SK-N-SH (cell line): ENCODE results near the gene UBTF.

ENCODE experiments used
- CHD2 ChIP-seq: fragments of 150-350 bp; IDR thresholded peaks from 2 replicates; pipeline ENCODE4 v1.6.1; 2018; ENCODE audit warnings: low read length; ENCODE audit not compliant: partially characterized antibody
- GABPA ChIP-seq: IDR thresholded peaks from 2 replicates; pipeline ENCODE4 v1.4.0; 2012; ENCODE audit warnings: low read depth, mild to moderate bottlenecking
- MEF2A ChIP-seq: IDR thresholded peaks from 2 replicates; pipeline ENCODE4 v1.4.0; 2012; ENCODE audit warnings: low read depth, borderline replicate concordance
- MXI1 ChIP-seq: IDR thresholded peaks from 2 replicates; pipeline ENCODE4 v1.6.1; 2012; ENCODE audit warnings: mild to moderate bottlenecking, low read depth, low read length, improper control_type of control experiment
- NFIC ChIP-seq: IDR thresholded peaks from 2 replicates; pipeline ENCODE4 v1.4.0; 2012; ENCODE audit warnings: borderline replicate concordance
- POLR2AphosphoS5 ChIP-seq: IDR thresholded peaks from 2 replicates; pipeline ENCODE4 v1.6.1; 2012; ENCODE audit warnings: low read depth, low read length
- REST ChIP-seq: IDR thresholded peaks from 2 replicates; pipeline ENCODE4 v1.6.1; 2012; ENCODE audit warnings: mild to moderate bottlenecking, low read depth, low read length, moderate library complexity
- YY1 ChIP-seq: IDR thresholded peaks from 2 replicates; pipeline ENCODE4 v1.4.0; 2012; ENCODE audit warnings: low read depth, mild to moderate bottlenecking
- TF ChIP-seq, protein P1 (sequence below): fragments of 200-600 bp; sonication (generic); IDR thresholded peaks from 2 replicates; pipeline ENCODE4 v1.6.1; 2017; ENCODE audit warnings: antibody characterized with exemption, mild to moderate bottlenecking, moderate library complexity

DNA sequence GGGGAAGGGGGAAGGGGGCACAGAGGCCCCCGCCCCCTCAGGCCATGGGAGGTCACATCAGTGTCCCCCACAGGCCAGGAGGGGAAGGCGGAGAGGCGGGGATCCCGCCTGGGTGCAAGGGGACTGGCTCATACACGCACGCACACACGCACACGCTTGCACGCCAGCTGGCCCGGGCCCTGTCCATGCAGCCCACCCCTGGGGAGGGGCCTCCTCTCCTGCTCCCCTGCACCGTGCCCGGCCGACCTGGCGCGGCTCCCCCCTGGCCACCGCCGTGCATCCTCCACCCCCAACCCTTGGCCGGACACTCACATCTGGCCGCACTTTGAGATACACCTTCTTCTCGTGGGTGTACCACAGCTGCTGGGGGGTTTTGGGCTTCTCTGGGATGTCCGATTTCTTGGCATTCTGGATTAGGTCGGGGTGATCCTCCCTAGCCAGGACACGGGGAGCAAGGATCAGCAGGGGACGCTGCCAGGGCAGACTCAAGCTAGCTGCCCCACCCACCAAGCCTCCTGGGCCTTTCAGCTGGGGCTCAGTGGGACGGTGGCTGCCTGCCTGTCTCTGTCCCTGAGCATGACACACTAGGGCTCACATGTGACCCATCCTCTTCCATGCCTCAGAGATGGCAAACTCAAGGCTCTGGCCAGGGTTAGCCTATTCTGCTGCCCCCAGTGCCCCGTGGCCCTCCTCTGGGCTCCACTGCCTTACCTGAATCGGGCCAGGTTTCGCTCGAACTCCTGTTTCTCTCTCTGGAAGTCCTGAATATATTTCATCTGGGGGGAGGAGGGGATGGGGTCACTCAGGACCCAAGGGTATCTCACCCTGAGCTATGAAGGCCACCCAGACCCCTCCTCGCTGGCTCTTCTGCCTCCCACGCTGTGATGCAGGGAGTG is 6.7 kb downstream of the UBTF start:
- TF ChIP-seq, protein P1, sequence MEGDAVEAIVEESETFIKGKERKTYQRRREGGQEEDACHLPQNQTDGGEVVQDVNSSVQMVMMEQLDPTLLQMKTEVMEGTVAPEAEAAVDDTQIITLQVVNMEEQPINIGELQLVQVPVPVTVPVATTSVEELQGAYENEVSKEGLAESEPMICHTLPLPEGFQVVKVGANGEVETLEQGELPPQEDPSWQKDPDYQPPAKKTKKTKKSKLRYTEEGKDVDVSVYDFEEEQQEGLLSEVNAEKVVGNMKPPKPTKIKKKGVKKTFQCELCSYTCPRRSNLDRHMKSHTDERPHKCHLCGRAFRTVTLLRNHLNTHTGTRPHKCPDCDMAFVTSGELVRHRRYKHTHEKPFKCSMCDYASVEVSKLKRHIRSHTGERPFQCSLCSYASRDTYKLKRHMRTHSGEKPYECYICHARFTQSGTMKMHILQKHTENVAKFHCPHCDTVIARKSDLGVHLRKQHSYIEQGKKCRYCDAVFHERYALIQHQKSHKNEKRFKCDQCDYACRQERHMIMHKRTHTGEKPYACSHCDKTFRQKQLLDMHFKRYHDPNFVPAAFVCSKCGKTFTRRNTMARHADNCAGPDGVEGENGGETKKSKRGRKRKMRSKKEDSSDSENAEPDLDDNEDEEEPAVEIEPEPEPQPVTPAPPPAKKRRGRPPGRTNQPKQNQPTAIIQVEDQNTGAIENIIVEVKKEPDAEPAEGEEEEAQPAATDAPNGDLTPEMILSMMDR, result no peak
- no peak for TF ChIP-seq MEF2A
- TF ChIP-seq POLR2AphosphoS5, result no peak
- TF ChIP-seq MXI1, result no peak
- no peak for TF ChIP-seq YY1
- no peak for TF ChIP-seq REST
- no peak for TF ChIP-seq NFIC
- TF ChIP-seq CHD2, result no peak
- TF ChIP-seq GABPA, result no peak
